Measurements from ENCODE around the gene CCL1.

- TF ChIP-seq CTCF (conservative IDR thresholded peaks at IDR 0.05; ENCODE audit: low read depth in 2 of 2), result no peak
- no peak for TF ChIP-seq POLR2AphosphoS5 (IDR thresholded peaks at IDR 0.05; ENCODE audit: low read depth)
- TF ChIP-seq ZNF331 (CRISPR knock-in tag; IDR thresholded peaks at IDR 0.05; ENCODE audit: low read depth), result no peak
- TF ChIP-seq EZH2 (IDR thresholded peaks at IDR 0.05; ENCODE audit: low read depth, unreplicated experiment), result no peak
Measured at GRCh38 chr17:34349751-34350150, 13.3 kb downstream of the CCL1 start.
